ENCODE measurements around the gene FBXO22. TPM values are rescaled to one million over a fixed set of nuclear protein-coding genes. Genes with fewer than 3 reads are reported as not detected.

FBXO22 gene
- total and polyA plus RNA-seq, 2 of the 8 experiments (the other 6 are each of a cell fraction or from before 2014, with no cell fraction given) = 33.2 to 67.3 TPM

GRCh38 chr15:75930866-75931265, 27.2 kb downstream of the FBXO22 start:
- 0 out of 2 replicates have a peak, but pooled peaks cover 2% of the 10 kb centered on the region for H3K79me1 ChIP-seq (ENCODE audit: low read depth, low read length)
- ChIA-PET CTCF (ENCODE audit: partially characterized antibody) (interaction anchor here (2.0 to 5.1 kb wide), 5 partner anchors 9 to 220 kb away, joined by 4 to 41 read pairs (median 13); no protein-coding TSS in a partner anchor), POLR2A (ENCODE audit: partially characterized antibody) (no interaction called here)
- H2BK120ac ChIP-seq (replicated peaks; ENCODE audit: low read depth, low read length) = no peak overlapping the region
- no peak overlapping the region for H3K4ac ChIP-seq (replicated peaks; ENCODE audit: insufficient read length, low read depth, low read length)
- no peak overlapping the region for H2AFZ ChIP-seq (ENCODE audit: low read length)
- H4K91ac ChIP-seq (replicated peaks; ENCODE audit: insufficient read length, low read length) = no peak overlapping the region
- H3K4me2 ChIP-seq (ENCODE audit: insufficient read depth in 1 of 2, low read depth in 2 of 2, low read length in 2 of 2) = no peak overlapping the region
- H4K5ac ChIP-seq (ENCODE audit: insufficient read length, low read depth, low read length) = no peak overlapping the region
- no peak overlapping the region for H2BK12ac ChIP-seq (ENCODE audit: low read depth, low read length)
- H3K23me2 ChIP-seq (ENCODE audit: low read depth, low read length) = no peaks in the 10 kb centered on the region
- H3K79me2 ChIP-seq (ENCODE audit: control insufficient read depth in 1 of 2, insufficient read depth in 2 of 2, low read length in 2 of 2) = peaks cover 0 to 4% of the 10 kb centered on the region in 2 experiments; a peak in 2 of 4 replicates
- H3K4me1 ChIP-seq (replicated peaks in 1 of 4; ENCODE audit: control insufficient read depth in 3 of 4, insufficient read depth in 4 of 4, low read length in 3 of 4) = peaks cover 0 to 11% (median 3%) of the 10 kb centered on the region in 4 experiments; a peak in 3 of 7 replicates
- H3K36me3 ChIP-seq (ENCODE audit: control insufficient read depth in 2 of 4, insufficient read depth in 4 of 4, low read length in 3 of 4) = peaks cover 3 to 52% (median 32%) of the 10 kb centered on the region in 4 experiments
- no peak overlapping the region for H3K14ac ChIP-seq (ENCODE audit: insufficient read length)
- H3K9me3 ChIP-seq (ENCODE audit: insufficient read depth in 2 of 2, low read depth in 1 of 2, low read length in 1 of 2) = no peaks in the 10 kb centered on the region
- H3K56ac ChIP-seq (replicated peaks; ENCODE audit: insufficient read length, low read depth, low read length) = no peak overlapping the region
- H3K4me3 ChIP-seq (ENCODE audit: extremely low read depth in 1 of 4, insufficient read depth in 2 of 4, low read depth in 3 of 4, low read length in 4 of 4) = no peak overlapping the region
- no peak for TF ChIP-seq HDAC2 (IDR thresholded peaks at IDR 0.05; ENCODE audit: borderline replicate concordance in 1 of 2, low read depth in 2 of 2, low read length in 2 of 2)
- TF ChIP-seq SRF (IDR thresholded peaks at IDR 0.05; ENCODE audit: low read depth, low read length) = no peak
- H3K27me3 ChIP-seq (replicated peaks in 1 of 4; ENCODE audit: control insufficient read depth in 3 of 4, extremely low read depth in 1 of 4, insufficient read depth in 3 of 4, low read length in 3 of 4) = no peaks in the 10 kb centered on the region
- no peak for DNase-seq (ENCODE audit: low read depth in 1 of 2, low spot score in 2 of 2)
- no peak overlapping the region for H2AK5ac ChIP-seq (ENCODE audit: low read depth, low read length)
- no peak overlapping the region for H3K9ac ChIP-seq (replicated peaks in 1 of 4; ENCODE audit: extremely low read depth in 1 of 4, low read depth in 3 of 4, low read length in 3 of 4)
- H3K27ac ChIP-seq (ENCODE audit: low read depth, low read length) = no peak overlapping the region
- no peak overlapping the region for H2BK15ac ChIP-seq (ENCODE audit: low read length)
- no peak overlapping the region for H3K23ac ChIP-seq (ENCODE audit: insufficient read length)
- no peak overlapping the region for H2BK5ac ChIP-seq (ENCODE audit: low read depth, low read length)
- no peak overlapping the region for H4K8ac ChIP-seq (ENCODE audit: extremely low read depth, insufficient read depth, low read length)
- no peak overlapping the region for H2BK20ac ChIP-seq (ENCODE audit: low read length)
- H4K20me1 ChIP-seq (replicated peaks in 1 of 2; ENCODE audit: control insufficient read depth in 1 of 2, insufficient read depth in 2 of 2, low read length in 2 of 2) = peaks cover 3 to 7% of the 10 kb centered on the region in 2 experiments
- FAIRE-seq = no peak
- no peak overlapping the region for H3K18ac ChIP-seq (ENCODE audit: extremely low read depth, low read length)
- 98% methylated on average over 2 of the region's 2 CpGs; no CpG with 5 or more reads in 1 of the 2 experiments for whole genome bisulfite sequencing, 2 experiments (ENCODE audit: extremely low coverage in 1 of 2, insufficient coverage in 1 of 2, insufficient read length in 1 of 2, insufficient replicate concordance in 2 of 2, low coverage in 1 of 2, low lambda C conversion rate in 2 of 2, missing lambda C conversion rate in 1 of 2)
